HG03064 (cell line): ENCODE measurements around the gene C1orf116.

Experiments used
- ATAC-seq: cut with Tn5 transposase; IDR thresholded peaks from one replicate; pipeline ENCODE4 v1.9.1; 2021; ENCODE audit warnings: low read depth; ENCODE audit not compliant: unreplicated experiment

Gene C1orf116

GRCh38 chr1:207032528-207033017, at the start of gene C1orf116:
C1orf116 (minus strand) TSS chr1:207032756; CDS start chr1:207027598, 5,158 bp downstream.
- no peak for ATAC-seq

- ATAC-seq, result no peak
Measured at GRCh38 chr1:207081806-207082205, 49.2 kb upstream of the C1orf116 start.

- no peak for ATAC-seq
Measured at GRCh38 chr1:207081088-207081487, 48.5 kb upstream of the C1orf116 start.

GRCh38 chr1:207079706-207080241, 47.2 kb upstream of the C1orf116 start:
- no peak for ATAC-seq

GRCh38 chr1:207078578-207079132, 46.1 kb upstream of the C1orf116 start:
- ATAC-seq, result no peak

GRCh38 chr1:207077470-207078377, 45.2 kb upstream of the C1orf116 start:
- ATAC-seq, result no peak

GRCh38 chr1:207077012-207077411, 44.5 kb upstream of the C1orf116 start:
- ATAC-seq, result no peak

- no peak for ATAC-seq
Measured at GRCh38 chr1:207076181-207076955, 43.8 kb upstream of the C1orf116 start.

GRCh38 chr1:207073906-207074820, 41.6 kb upstream of the C1orf116 start:
- ATAC-seq, result no peak

GRCh38 chr1:207072233-207072632, 39.7 kb upstream of the C1orf116 start:
- no peak for ATAC-seq

GRCh38 chr1:207071426-207071825, 38.9 kb upstream of the C1orf116 start:
- no peak for ATAC-seq

- no peak for ATAC-seq
Measured at GRCh38 chr1:207070811-207071210, 38.3 kb upstream of the C1orf116 start.

- ATAC-seq, result no peak
Measured at GRCh38 chr1:207069858-207070506, 37.4 kb upstream of the C1orf116 start.

- ATAC-seq, result no peak
Measured at GRCh38 chr1:207069061-207069460, 36.5 kb upstream of the C1orf116 start.

- ATAC-seq, result no peak
Measured at GRCh38 chr1:207067665-207068064, 35.1 kb upstream of the C1orf116 start.

GRCh38 chr1:207067185-207067584, 34.6 kb upstream of the C1orf116 start:
- ATAC-seq, result no peak

- no peak for ATAC-seq
Measured at GRCh38 chr1:207064561-207064960, 32.0 kb upstream of the C1orf116 start.

- ATAC-seq, result no peak
Measured at GRCh38 chr1:207063014-207063413, 30.5 kb upstream of the C1orf116 start.

- no peak for ATAC-seq
Measured at GRCh38 chr1:207062058-207062457, 29.5 kb upstream of the C1orf116 start.
